Glomerular endothelial cell (primary cell): ENCODE measurements around the gene KLF1. TPM values are rescaled to one million over a fixed set of nuclear protein-coding genes. Genes with fewer than 3 reads are reported as not detected.

Experiments used
- DNase-seq: peaks from one replicate; pipeline ENCODE4 v3.0.0-alpha.2; 2011; ENCODE audit warnings: low read depth, low spot score; ENCODE audit errors: extremely low read depth
- total RNA-seq: library from RNA; depleted of rRNA; stranded (reverse); fragments of >200 nt; gene quantifications from 2 replicates; pipeline ENCODE4 v1.2.3, GENCODE V29; 2015

Gene KLF1
- total RNA-seq, 1 donor from 2014 or later: not detected

- DNase-seq: no peak
Measured at GRCh38 chr19:12838886-12839756, 47.9 kb downstream of the KLF1 start.

- DNase-seq: no peak
Measured at GRCh38 chr19:12838182-12838885, 48.7 kb downstream of the KLF1 start, which contains the start of gene MAST1. Gene MAST1 (plus strand): TSS chr19:12838515. CDS start chr19:12838573, 58 bp downstream.

- DNase-seq: no peak
Measured at GRCh38 chr19:12837225-12837624, 49.8 kb downstream of the KLF1 start.

- DNase-seq: no peak
Measured at GRCh38 chr19:12836529-12836863, 50.5 kb downstream of the KLF1 start.

DNA sequence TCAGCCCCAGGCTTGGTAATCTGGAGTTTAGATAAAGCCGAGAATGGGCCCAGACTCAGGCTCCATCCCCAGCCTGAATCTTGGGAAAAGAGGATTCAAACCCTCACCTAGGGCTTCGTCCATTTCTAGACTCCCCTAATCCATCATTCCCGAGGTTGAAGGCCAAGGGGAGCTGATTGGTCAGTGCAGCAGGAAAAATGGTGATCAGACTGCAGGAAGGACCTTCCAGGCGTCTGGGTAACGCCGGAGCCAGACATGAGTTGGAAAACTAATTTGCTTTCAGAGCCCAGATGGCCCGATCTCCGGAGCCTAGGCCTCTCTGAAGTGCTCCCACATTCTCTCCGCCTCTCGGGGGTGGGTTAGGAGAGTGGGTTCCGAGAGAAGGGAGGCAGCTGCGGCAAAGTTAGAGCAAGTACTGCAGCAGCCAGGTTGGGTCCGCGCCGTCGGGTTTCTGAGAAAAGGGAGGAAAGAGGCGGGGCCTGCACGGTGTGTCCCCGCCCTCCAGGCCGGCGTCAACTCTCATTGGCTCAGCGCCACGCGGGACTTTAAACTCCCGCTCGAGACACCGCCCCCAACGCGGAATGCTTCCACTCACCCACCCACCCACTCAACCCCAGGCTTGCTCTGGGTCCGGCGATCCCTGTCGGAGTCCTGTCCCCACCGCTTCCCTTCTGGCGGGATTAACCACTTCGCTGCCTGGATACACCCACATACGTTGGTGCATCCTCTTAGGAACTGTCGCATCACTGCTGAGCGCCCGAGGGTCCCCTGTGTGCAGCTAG is 51.8 kb downstream of the KLF1 start:
- no peak for DNase-seq

- no peak for DNase-seq
Measured at GRCh38 chr19:12834566-12834943, 52.4 kb downstream of the KLF1 start, which contains the start of gene RTBDN. Gene RTBDN (minus strand): TSS chr19:12834579. CDS start chr19:12829979, 4,600 bp downstream.

Other genes starting within 250 kb of the KLF1 start
- gene MAN2B1, start 220.5 kb downstream of the KLF1 start, total RNA-seq: 108 and 113 TPM in 2 replicates
- 10.2 and 13.8 TPM in 2 replicates for gene WDR83, start 220.4 kb downstream of the KLF1 start, total RNA-seq
- 86.9 and 87.5 TPM in 2 replicates for gene DHPS, start 205.3 kb downstream of the KLF1 start, total RNA-seq
- 2.1 TPM in 1 of 2 replicates, not detected in the other for gene GNG14, start 199.2 kb downstream of the KLF1 start, total RNA-seq
- 8.0 and 12.1 TPM in 2 replicates for gene FBXW9, start 190.6 kb downstream of the KLF1 start, total RNA-seq
- gene TNPO2, start 163.3 kb downstream of the KLF1 start, total RNA-seq: 56.9 and 60.2 TPM in 2 replicates
- gene TRIR, start 152.5 kb downstream of the KLF1 start, total RNA-seq: 380 and 408 TPM in 2 replicates
- gene GET3, start 149.7 kb downstream of the KLF1 start, total RNA-seq: 65.0 and 88.7 TPM in 2 replicates
- gene BEST2, start 135.4 kb downstream of the KLF1 start, total RNA-seq: not detected in 2 replicates
- 24.9 and 33.1 TPM in 2 replicates for gene HOOK2, start 111.6 kb downstream of the KLF1 start, total RNA-seq
- gene JUNB, start 95.7 kb downstream of the KLF1 start, total RNA-seq: 110 and 298 TPM in 2 replicates
- gene PRDX2, start 85.4 kb downstream of the KLF1 start, total RNA-seq: 325 and 362 TPM in 2 replicates
- gene THSD8, start 85.1 kb downstream of the KLF1 start, total RNA-seq: not detected in 2 replicates
- gene RNASEH2A, start 80.6 kb downstream of the KLF1 start, total RNA-seq: 16.4 and 17.2 TPM in 2 replicates
- gene RTBDN, start 52.6 kb downstream of the KLF1 start, total RNA-seq: not detected in 2 replicates
- 0.64 and 3.2 TPM in 2 replicates for gene MAST1, start 48.7 kb downstream of the KLF1 start, total RNA-seq
- 40.1 and 56.4 TPM in 2 replicates for gene DNASE2, start 5.8 kb downstream of the KLF1 start, total RNA-seq
- 17.7 and 35.7 TPM in 2 replicates for gene GCDH, start 4.0 kb upstream of the KLF1 start, total RNA-seq
- gene SYCE2, start 32.1 kb upstream of the KLF1 start, total RNA-seq: 0.64 TPM in 1 of 2 replicates, not detected in the other
- gene FARSA, start 46.5 kb upstream of the KLF1 start, total RNA-seq: 74.0 TPM in 2 replicates
- gene CALR, start 51.4 kb upstream of the KLF1 start, total RNA-seq: 1,355 and 1,382 TPM in 2 replicates
- gene RAD23A, start 58.7 kb upstream of the KLF1 start, total RNA-seq: 86.7 and 105 TPM in 2 replicates
- gene GADD45GIP1, start 70.0 kb upstream of the KLF1 start, total RNA-seq: 58.2 and 64.6 TPM in 2 replicates
- 0.05 TPM in 1 of 2 replicates, not detected in the other for gene DAND5, start 82.4 kb upstream of the KLF1 start, total RNA-seq
- 4.9 and 5.0 TPM in 2 replicates for gene NFIX, start 108.3 kb upstream of the KLF1 start, total RNA-seq
- 92.6 and 105 TPM in 2 replicates for gene LYL1, start 215.7 kb upstream of the KLF1 start, total RNA-seq
- 39.8 and 40.0 TPM in 2 replicates for gene TRMT1, start 229.5 kb upstream of the KLF1 start, total RNA-seq
- 75.0 and 99.9 TPM in 2 replicates for gene NACC1, start 231.1 kb upstream of the KLF1 start, total RNA-seq